CD4-positive, CD25-positive, alpha-beta regulatory T cell (primary cell): ENCODE data around the gene SCRN2. TPM values are rescaled to one million over a fixed set of nuclear protein-coding genes. Genes with fewer than 3 reads are reported as not detected.

Experiments used
- ATAC-seq, 2 donors: fragments of 150-1000 bp; cut with Tn5 transposase; one replicate each; pipeline ENCODE4 v1.10.0; 2021; ENCODE audit warnings: low read depth in 2 of 2, moderate number of reproducible peaks in 2 of 2, moderate library complexity in 1 of 2
- DNase-seq, 3 donors: peaks; one replicate each; pipeline versions ENCODE4 v3.0.0 to v3.0.0-alpha.2; 2012 to 2022; ENCODE audit warnings: mixed read lengths in 1 of 3
- H3K27ac ChIP-seq: one replicate; pipeline ENCODE4 v1.7.0; 2013; ENCODE audit warnings: mild to moderate bottlenecking, low read length; ENCODE audit not compliant: insufficient read depth, poor library complexity, severe bottlenecking
- H3K27me3 ChIP-seq: one replicate; pipeline ENCODE4 v1.7.0; 2013; ENCODE audit warnings: low read length; ENCODE audit not compliant: control insufficient read depth, insufficient read depth
- H3K36me3 ChIP-seq: one replicate; pipeline ENCODE4 v1.7.0; 2013; ENCODE audit warnings: mild to moderate bottlenecking, low read length, moderate library complexity; ENCODE audit not compliant: control insufficient read depth, insufficient read depth
- H3K4me1 ChIP-seq: 2 replicates; pipeline ENCODE4 v1.7.0; 2013; ENCODE audit warnings: mild to moderate bottlenecking, low read length; ENCODE audit not compliant: insufficient read depth, control insufficient read depth, poor library complexity, severe bottlenecking
- H3K4me3 ChIP-seq: one replicate; pipeline ENCODE4 v1.7.0; 2013; ENCODE audit warnings: low read depth, mild to moderate bottlenecking, low read length, moderate library complexity
- H3K9me3 ChIP-seq, 2 experiments: 1 replicate in 1 of 2; 2 replicates in 1 of 2; pipeline ENCODE4 v1.7.0; 2013; ENCODE audit warnings: low read length in 2 of 2, mild to moderate bottlenecking in 1 of 2, moderate library complexity in 1 of 2; ENCODE audit not compliant: control insufficient read depth in 2 of 2
- H3K27ac Mint-ChIP-seq, 3 donors: one replicate each; pipeline ENCODE4 v1.8.0; 2020 to 2022; ENCODE audit warnings: mild to moderate bottlenecking in 3 of 3, mixed read lengths in 3 of 3, moderate library complexity in 2 of 3
- H3K27me3 Mint-ChIP-seq: one replicate; pipeline ENCODE4 v1.8.0; 2022; ENCODE audit warnings: mild to moderate bottlenecking, mixed read lengths
- H3K36me3 Mint-ChIP-seq: one replicate; pipeline ENCODE4 v1.8.0; 2020; ENCODE audit warnings: mixed read lengths
- H3K4me1 Mint-ChIP-seq, 4 donors: one replicate each; pipeline ENCODE4 v1.8.0; 2020 to 2022; ENCODE audit warnings: mixed read lengths in 4 of 4, mild to moderate bottlenecking in 1 of 4
- H3K4me3 Mint-ChIP-seq, 4 donors: one replicate each; pipeline ENCODE4 v1.8.0; 2020 to 2022; ENCODE audit warnings: mild to moderate bottlenecking in 4 of 4, mixed read lengths in 4 of 4, moderate library complexity in 3 of 4
- H3K9me3 Mint-ChIP-seq, 7 donors: one replicate each; pipeline ENCODE4 v1.8.0; 2020 to 2022; ENCODE audit warnings: mixed read lengths in 7 of 7, mild to moderate bottlenecking in 3 of 7, moderate library complexity in 2 of 7
- polyA plus RNA-seq, 4 donors: library from polyadenylated mRNA; unstranded; fragments of 300-500 nt; fragmentation: Illumina TruSeq; gene quantifications; one replicate each; pipeline ENCODE4 v1.2.3, GENCODE V29; 2021
- total RNA-seq: library from RNA; stranded (reverse); gene quantifications from one replicate; pipeline ENCODE4 v1.2.3, GENCODE V29; 2022

Gene SCRN2
- total and polyA plus RNA-seq, 5 donors from 2014 or later = 15.9 to 30.9 (median 22.0) TPM

DNA sequence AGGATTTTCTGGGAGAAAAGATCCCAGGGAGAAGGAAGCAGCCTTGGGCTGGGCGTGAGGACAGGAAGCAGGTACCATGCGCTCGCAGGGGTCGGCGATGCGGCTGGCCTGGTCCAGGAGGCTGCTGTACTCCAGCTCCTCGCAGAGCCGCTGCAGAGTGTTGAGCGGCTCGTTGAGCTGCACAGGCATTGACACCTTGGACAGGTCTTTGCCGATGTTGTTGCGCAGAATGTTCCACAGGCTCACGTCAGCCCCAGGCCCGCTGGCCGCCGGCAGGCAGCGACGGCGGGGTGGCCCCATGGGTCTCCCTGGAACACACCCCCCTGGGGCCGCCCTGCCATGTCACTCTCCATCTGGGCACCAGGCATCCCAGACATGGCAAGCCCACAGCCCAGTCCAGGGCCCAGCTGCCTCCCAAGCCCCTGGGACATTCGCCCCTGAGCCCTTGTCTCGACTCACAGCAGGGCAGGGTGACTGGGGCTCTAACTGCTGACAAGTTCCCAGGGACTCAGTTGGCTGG lies 27.5 kb downstream of the SCRN2 start:
- ATAC-seq = no peak
- H3K9me3 Mint-ChIP-seq = no peaks in the 10 kb centered on the region

GRCh38 chr17:47813077-47813476 lies 28.0 kb downstream of the SCRN2 start:
- Histone ChIP-seq H3K36me3 (peaks cover 77% of the 10 kb centered on the region), H3K9me3 (no peaks in the 10 kb centered on the region), H3K4me3 (no peak overlapping the region), H3K27me3 (no peaks in the 10 kb centered on the region), H3K4me1 (no peaks in the 10 kb centered on the region), H3K27ac (no peak overlapping the region)
- Mint-ChIP-seq H3K27ac (no peak overlapping the region), H3K9me3 (no peaks in the 10 kb centered on the region), H3K4me3 (no peak overlapping the region), H3K4me1 (no peaks in the 10 kb centered on the region), H3K36me3 (peaks cover 48% of the 10 kb centered on the region), H3K27me3 (no peaks in the 10 kb centered on the region)
- ATAC-seq (no peak), DNase-seq (no peak)

More for the DNA sequence above, 27.5 kb downstream of the SCRN2 start:
- Histone ChIP-seq H3K36me3 (peaks cover 81% of the 10 kb centered on the region), H3K27me3 (no peaks in the 10 kb centered on the region), H3K4me3 (no peak overlapping the region), H3K4me1 (no peaks in the 10 kb centered on the region), H3K27ac (no peak overlapping the region), H3K9me3 (no peaks in the 10 kb centered on the region)
- DNase-seq = no peak
- Mint-ChIP-seq H3K36me3 (peaks cover 44% of the 10 kb centered on the region), H3K27ac (no peak overlapping the region), H3K27me3 (no peaks in the 10 kb centered on the region), H3K4me3 (no peak overlapping the region), H3K4me1 (no peaks in the 10 kb centered on the region)

DNA sequence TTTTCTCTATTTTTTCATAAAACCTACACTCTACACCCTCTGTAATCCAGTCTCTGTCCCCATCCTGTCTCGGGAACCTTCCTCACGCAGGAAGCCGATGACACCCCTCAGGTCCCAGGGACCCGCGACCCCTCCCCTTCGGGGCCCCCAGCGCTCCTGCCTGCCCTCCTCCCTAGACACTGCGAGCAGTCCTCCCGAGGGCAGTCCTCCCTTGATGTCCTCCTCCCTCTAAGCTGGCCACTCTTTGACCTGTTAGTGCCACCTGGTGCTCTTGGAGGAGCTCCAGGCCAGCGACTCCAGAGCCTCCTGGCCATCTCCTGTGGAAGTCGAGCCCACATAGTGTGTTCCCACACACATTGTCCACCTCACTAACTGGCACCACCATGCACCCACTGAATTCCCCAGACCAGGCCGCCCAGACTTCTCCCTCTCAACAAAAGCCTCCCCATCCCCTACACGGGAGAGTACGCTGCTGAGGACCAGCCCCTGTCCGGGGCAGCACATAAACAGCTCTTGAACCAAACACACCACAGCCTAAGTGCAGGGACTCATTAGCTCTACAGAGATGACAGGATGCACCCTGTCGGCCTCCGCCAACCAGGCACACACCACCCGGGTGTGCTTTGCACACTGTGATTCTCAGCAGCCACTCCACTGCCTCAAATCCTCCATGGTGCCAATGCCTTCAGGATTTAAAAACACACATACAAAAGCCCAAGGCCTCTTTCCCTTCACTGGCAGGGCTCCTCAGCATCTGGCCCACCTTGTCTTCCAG lies 28.7 kb downstream of the SCRN2 start:
- Histone ChIP-seq H3K4me1 (no peaks in the 10 kb centered on the region), H3K27ac (no peak overlapping the region), H3K27me3 (no peaks in the 10 kb centered on the region), H3K36me3 (peaks cover 78% of the 10 kb centered on the region), H3K9me3 (no peaks in the 10 kb centered on the region), H3K4me3 (no peak overlapping the region)
- H3K9me3 Mint-ChIP-seq = no peaks in the 10 kb centered on the region
- ATAC-seq (no peak), DNase-seq (no peak)
- peak overlapping the region in 1 of 3 donors; percentile 1 for H3K27ac Mint-ChIP-seq
- H3K4me1 Mint-ChIP-seq = no peaks in the 10 kb centered on the region
- peaks cover 48% of the 10 kb centered on the region for H3K36me3 Mint-ChIP-seq
- H3K27me3 Mint-ChIP-seq = no peaks in the 10 kb centered on the region
- H3K4me3 Mint-ChIP-seq = no peak overlapping the region

DNA sequence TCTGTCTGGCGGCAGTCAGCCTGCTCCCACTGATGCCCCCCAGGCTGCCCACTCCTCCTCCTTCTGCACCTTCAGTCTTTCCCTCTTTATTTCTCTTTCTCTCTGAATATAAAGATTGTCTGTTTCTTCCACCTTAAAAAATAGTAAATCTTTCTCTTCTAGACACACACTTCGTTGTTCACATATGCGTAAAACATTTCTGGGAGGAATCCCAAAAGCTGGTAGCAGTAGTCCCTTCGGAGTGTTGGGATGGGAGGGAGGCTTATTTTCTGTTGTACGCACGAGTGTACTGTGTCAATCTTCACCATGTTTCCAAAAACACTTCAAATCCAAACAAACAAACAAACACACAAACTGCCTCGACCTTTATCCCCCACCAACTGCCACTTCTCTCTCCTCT lies 29.4 kb downstream of the SCRN2 start:
- Histone ChIP-seq H3K36me3 (peaks cover 76% of the 10 kb centered on the region), H3K9me3 (no peaks in the 10 kb centered on the region), H3K4me3 (no peak overlapping the region), H3K4me1 (no peaks in the 10 kb centered on the region), H3K27me3 (no peaks in the 10 kb centered on the region), H3K27ac (no peak overlapping the region)
- Mint-ChIP-seq H3K27ac (no peak overlapping the region), H3K36me3 (peaks cover 53% of the 10 kb centered on the region), H3K4me1 (no peaks in the 10 kb centered on the region), H3K27me3 (no peaks in the 10 kb centered on the region), H3K4me3 (no peak overlapping the region), H3K9me3 (peaks cover 0 to 1% (median 0%) of the 10 kb centered on the region in 7 donors)
- DNase-seq (no peak), ATAC-seq (no peak)

DNA sequence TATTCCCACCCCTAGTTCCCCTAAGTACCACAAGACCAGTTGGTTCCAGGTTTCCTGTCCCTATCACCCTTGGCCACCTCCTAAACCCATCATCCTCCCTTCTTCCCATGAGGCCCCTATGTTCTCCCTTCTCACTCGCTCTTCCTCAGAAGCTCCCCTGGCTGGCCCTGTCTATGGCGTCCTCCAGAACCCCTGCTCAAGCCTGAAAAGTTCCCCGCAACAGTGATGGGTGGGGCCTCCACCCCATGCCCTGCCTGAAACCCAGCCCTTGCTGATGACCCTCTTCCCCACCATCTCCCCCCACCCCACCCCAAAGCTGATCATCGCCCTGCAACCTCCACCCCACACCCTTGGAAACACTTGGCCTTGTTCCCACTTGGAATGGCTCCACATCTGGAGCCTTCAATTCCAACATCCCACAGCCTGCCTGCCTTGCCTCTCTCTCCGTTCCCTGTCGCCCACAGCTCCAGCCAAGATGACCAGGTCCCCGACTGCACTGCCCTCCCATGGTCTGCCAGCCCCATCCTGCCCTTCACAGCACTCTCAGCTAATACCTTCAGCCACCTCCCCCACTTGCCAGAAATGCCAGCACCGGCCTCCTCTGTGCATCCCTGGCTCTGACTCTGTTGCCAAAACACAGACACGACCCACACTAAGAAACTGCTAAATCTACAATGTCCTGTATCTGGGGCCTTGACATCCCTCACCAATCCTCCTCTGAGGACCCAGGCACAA lies 30.0 kb downstream of the SCRN2 start:
- no peaks in the 10 kb centered on the region for H3K4me1 ChIP-seq
- peaks cover 70% of the 10 kb centered on the region for H3K36me3 ChIP-seq
- H3K4me3 ChIP-seq = no peak overlapping the region
- no peak for ATAC-seq
- Mint-ChIP-seq H3K27ac (peak overlapping the region in 1 of 3 donors; percentile 57), H3K4me1 (no peaks in the 10 kb centered on the region), H3K27me3 (no peaks in the 10 kb centered on the region), H3K36me3 (peaks cover 53% of the 10 kb centered on the region), H3K4me3 (peak overlapping the region in 1 of 4 donors; percentile 58), H3K9me3 (peaks cover 0 to 1% (median 0%) of the 10 kb centered on the region in 7 donors)
- no peak overlapping the region for H3K27ac ChIP-seq
- DNase-seq = no peak
- H3K27me3 ChIP-seq = no peaks in the 10 kb centered on the region
- H3K9me3 ChIP-seq = no peaks in the 10 kb centered on the region

- peak overlapping the region in 1 of 3 donors; percentile 78 for H3K27ac Mint-ChIP-seq
- H3K27me3 Mint-ChIP-seq = no peaks in the 10 kb centered on the region
- H3K9me3 Mint-ChIP-seq = peaks cover 0 to 1% (median 0%) of the 10 kb centered on the region in 7 donors
- Histone ChIP-seq H3K27me3 (no peaks in the 10 kb centered on the region), H3K36me3 (peaks cover 62% of the 10 kb centered on the region), H3K27ac (no peak overlapping the region), H3K9me3 (no peaks in the 10 kb centered on the region), H3K4me1 (no peaks in the 10 kb centered on the region), H3K4me3 (no peak overlapping the region)
- ATAC-seq = no peak
- no peak overlapping the region for H3K4me3 Mint-ChIP-seq
- peak in 1 of 3 donors; percentile 21 for DNase-seq
- H3K36me3 Mint-ChIP-seq = peaks cover 53% of the 10 kb centered on the region
- H3K4me1 Mint-ChIP-seq = no peaks in the 10 kb centered on the region
Measured at GRCh38 chr17:47810200-47810821, 30.8 kb downstream of the SCRN2 start.

GRCh38 chr17:47808830-47809480 lies 32.1 kb downstream of the SCRN2 start:
- Mint-ChIP-seq H3K27ac (peak overlapping the region in 1 of 3 donors; percentile 43), H3K36me3 (peaks cover 50% of the 10 kb centered on the region), H3K9me3 (peaks cover 0 to 1% (median 0%) of the 10 kb centered on the region in 7 donors), H3K4me3 (no peak overlapping the region), H3K27me3 (no peaks in the 10 kb centered on the region), H3K4me1 (no peaks in the 10 kb centered on the region)
- no peaks in the 10 kb centered on the region for H3K9me3 ChIP-seq
- peaks cover 60% of the 10 kb centered on the region for H3K36me3 ChIP-seq
- no peak for DNase-seq
- H3K27me3 ChIP-seq = no peaks in the 10 kb centered on the region
- H3K4me3 ChIP-seq = no peak overlapping the region
- no peaks in the 10 kb centered on the region for H3K4me1 ChIP-seq
- no peak overlapping the region for H3K27ac ChIP-seq
- ATAC-seq = no peak
